GM23338 (cell line): ENCODE results near the gene OGG1.

ENCODE experiments used
- CREB1 ChIP-seq: fragments of 250-450 bp; sonication (Bioruptor Pico); IDR thresholded peaks from 2 replicates; pipeline ENCODE4 v1.5.0; 2020; ENCODE audit warnings: low read depth, mild to moderate bottlenecking, moderate library complexity
- CTCF ChIP-seq, 2 experiments: fragments of 200-600 bp in 1 of 2; sonication (generic) in 1 of 2; conservative IDR thresholded peaks; 2 replicates each; pipeline versions ENCODE4 v1.5.1 to v1.6.1; 2016 to 2017; ENCODE audit warnings: antibody characterized with exemption in 2 of 2, low read depth in 2 of 2, mild to moderate bottlenecking in 2 of 2, moderate library complexity in 1 of 2
- ETS1 ChIP-seq: IDR thresholded peaks from 2 replicates; pipeline ENCODE4 v1.6.1; 2016; ENCODE audit warnings: antibody characterized with exemption
- POLR2AphosphoS5 ChIP-seq: IDR thresholded peaks from 2 replicates; pipeline ENCODE4 v1.6.1; 2016; ENCODE audit warnings: antibody characterized with exemption, low read depth
- REST ChIP-seq: IDR thresholded peaks from one replicate; pipeline ENCODE4 v1.6.1; 2018; ENCODE audit warnings: antibody characterized with exemption; ENCODE audit not compliant: unreplicated experiment
- ZNF114 ChIP-seq: fragments of 250-450 bp; sonication (Bioruptor Pico); IDR thresholded peaks from 2 replicates; pipeline ENCODE4 v1.5.0; 2020; ENCODE audit warnings: mild to moderate bottlenecking, moderate library complexity

GRCh38 chr3:9791127-9791526 is 41.4 kb downstream of the OGG1 start:
- no peak for TF ChIP-seq CTCF (conservative IDR thresholded peaks at IDR 0.05; ENCODE audit: low read depth in 2 of 2)
- no peak for TF ChIP-seq REST
- TF ChIP-seq POLR2AphosphoS5, result no peak
- TF ChIP-seq CREB1 (CRISPR knock-in tag), result no peak
- no peak for TF ChIP-seq ETS1
- TF ChIP-seq ZNF114 (CRISPR knock-in tag), result no peak
